Measurements from ENCODE around the gene GCG.

DNA sequence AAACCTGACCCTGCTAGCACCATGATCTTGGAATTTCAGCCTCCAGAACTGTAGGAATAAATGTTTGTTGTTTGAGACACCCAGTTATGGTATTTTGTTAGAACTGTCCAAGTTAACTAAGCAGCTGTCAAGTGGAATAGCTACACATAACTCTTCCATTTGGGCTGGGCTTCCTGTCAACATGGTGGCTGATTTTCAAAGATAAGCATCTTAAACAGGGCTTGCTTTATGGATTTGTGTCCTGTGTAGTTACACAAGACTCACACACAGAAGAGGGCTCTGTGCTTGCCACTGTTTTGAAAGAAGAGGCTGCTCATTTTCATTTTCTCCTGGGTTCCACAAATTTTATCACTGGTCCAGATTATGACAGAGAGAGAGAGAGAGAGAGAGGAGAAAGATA, 35.7 kb downstream of the GCG start:
- no peak for TF ChIP-seq CTCF (IDR thresholded peaks at IDR 0.05; ENCODE audit: insufficient read depth, low read length)
- TF ChIP-seq POLR2AphosphoS5 (IDR thresholded peaks at IDR 0.05; ENCODE audit: low read depth): no peak
